ENCODE results near the gene ARPC3.
"Not testable (repeated sequence)": the region's sequence is repeated elsewhere in the genome, so short reads cannot be mapped to it uniquely, and the experiment has no call there.

The ARPC3 gene

DNA sequence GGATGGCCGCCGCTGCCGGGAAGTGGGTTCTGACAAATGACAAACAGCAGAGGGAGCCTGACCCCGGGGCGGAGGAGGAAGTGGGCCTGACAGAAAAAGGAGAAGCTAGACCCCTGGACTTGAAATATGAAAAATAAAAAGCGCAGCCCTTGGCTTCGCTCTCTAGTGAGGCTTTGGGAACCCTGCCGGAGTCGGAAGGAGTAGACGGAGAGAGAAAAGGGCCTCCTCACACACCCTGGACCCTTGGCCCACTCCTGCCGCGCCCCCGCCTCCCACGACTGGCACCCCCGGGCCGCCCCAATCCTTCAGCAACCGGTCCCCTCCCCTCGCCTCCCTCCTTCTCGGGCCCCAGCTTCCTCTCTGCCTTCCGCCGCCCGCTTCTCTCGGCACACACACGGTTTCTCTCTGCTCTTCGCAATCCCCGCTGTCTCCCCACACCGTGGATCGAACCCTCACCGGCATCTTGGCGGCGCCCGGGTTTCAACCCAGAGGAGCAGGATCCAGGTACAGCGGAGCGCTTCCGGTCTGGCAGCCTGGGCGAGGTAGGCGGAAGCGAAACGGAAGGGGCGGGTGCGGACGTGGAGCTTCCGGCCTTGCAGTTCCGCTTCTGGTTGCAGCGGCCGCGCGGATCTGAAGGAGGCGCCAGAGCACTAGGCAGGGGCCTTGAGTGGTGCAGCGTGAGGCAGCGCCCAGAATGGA lies at the start of gene ARPC3:
ARPC3 (minus strand) TSS at position 539 of the 699 bp plus-strand sequence; CDS start at position 462, 77 bp downstream.
- peak; percentile 88 to 98 (median 95) for DNase-seq
- intact Hi-C loops (cut with DNase I) = loop anchor here (5.0 kb wide), 1 partner anchor 152 kb away; no protein-coding TSS in a partner anchor

DNA sequence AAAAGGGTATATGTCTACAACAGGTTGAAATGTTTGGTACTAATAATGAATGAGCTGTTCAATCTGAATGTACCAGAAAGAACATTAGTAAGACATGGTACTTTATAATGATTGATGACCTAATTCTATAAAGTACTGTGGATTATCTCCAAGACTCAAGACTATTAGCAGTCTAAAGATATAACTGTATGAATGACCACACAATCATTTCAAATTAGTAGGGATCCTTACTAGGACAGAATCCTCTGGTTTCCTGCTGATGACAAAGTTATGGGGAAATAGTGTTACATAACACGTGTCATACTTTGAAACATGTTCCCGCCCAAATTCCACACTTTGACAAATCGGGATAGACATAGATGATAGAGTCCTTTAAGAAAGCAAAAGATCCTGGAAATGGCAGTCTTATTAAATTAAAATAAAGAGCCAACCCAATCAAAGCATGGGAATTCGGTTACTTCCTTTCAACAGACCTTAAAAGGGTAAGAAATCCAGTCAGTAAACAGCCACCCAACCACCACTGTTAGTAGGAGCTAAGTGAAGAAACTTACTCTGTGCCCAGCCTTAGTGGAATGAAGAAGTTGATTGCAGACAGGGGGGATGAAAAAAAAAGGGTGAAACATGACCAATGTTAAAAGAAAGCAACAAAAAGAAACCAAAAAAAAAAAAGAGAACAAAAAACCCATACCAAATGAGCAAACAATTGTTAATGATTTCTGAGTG lies 49.0 kb upstream of the ARPC3 start:
- intact Hi-C loops (cut with DNase I) = no loop called here
- no peak for DNase-seq

DNA sequence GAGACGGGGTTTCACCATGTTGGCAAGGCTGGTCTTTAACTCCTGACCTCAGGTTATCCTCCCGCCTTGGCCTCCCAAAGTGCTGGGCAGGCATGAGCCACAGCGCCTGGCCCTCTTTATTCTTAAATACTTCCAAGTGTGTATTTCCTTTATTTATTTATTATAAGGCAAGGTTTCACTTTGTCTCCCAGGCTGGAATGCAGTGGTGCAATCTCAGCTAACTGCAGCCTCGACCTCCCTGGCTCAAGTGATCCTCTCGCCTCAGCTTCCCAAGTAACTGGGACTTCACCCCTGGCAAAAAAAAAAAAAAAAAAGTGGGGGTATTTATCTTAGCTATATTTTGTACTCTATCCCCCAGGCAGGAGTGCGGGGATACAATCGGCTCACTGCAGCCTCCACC lies 25.3 kb upstream of the ARPC3 start:
- DNase-seq = no peak
- intact Hi-C loops (cut with DNase I) = no loop called here

DNA sequence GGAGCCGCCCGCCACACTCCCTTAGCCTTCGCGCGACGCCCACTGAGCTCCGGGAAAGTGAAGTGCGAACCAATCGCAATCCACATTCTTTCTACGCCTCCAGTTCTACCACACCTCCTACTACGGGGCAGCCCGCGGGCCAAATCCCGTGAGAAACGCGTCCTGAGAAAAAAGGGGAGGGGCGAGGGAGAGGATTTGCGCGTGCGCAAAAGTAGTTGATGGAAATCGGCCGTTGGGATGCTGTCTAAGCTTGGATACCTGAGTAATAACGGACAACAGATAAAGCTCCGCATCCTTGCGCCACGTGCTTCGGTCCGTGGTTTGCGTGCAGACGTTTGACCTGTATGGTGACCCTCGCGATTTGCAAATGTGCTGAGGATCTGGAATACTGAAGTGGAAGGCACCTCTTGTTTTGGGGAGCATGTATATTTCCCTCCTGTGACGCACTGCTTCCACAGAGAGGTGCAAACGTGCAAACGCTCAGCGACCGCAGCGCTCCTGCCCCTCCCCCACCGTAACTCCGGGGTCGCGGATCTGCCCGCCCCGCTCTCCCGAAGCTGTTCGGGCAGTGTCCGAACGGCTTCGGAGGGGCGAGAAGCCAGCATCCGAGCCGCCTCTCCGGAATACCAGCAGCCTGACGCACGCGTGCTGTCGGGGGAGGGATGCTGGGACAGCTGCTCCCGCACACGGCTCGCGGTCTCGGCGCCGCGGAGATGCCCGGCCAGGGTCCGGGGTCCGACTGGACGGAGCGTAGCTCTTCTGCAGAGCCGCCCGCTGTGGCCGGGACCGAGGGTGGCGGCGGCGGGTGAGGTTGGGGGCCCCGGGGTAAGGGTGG lies 18.3 kb upstream of the ARPC3 start, which contains the start of the genes FAM216A and GPN3:
FAM216A (plus strand) TSS at position 632 of the 835 bp plus-strand sequence; CDS start at position 663, 31 bp downstream.
GPN3 (minus strand) TSS at position 44 of the 835 bp plus-strand sequence. CDS start 54 bp downstream, outside the sequence.
- intact Hi-C loops (cut with DNase I) = loop anchor here (1.0 to 5.0 kb wide), 2 partner anchors 34 to 114 kb away; partner anchors contain the start of genes PPTC7, RAD9B and VPS29
- DNase-seq = peak; percentile 93 to 99 (median 97)

DNA sequence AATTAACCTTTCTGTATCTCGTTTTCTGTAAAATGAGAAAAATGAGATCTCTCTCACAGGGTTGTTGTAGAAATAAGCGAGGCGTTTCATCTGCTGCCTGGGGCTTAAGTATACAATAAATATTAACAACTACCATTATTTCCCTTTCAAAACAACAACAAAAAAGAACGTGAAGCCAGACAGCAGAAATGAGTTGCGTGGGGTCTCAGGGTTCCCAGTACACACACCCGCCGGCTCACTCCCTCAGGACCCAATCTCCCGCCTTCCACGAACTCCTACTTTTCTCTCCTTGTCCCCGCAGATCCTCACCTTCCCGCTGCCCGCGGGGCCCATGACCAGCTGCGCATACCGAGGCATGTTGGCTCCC lies 17.7 kb upstream of the ARPC3 start:
- no peak for DNase-seq
- intact Hi-C loops (cut with DNase I) = loop anchor here (1.0 to 5.0 kb wide), 2 partner anchors 34 to 114 kb away; partner anchors contain the start of genes PPTC7, RAD9B and VPS29

DNA sequence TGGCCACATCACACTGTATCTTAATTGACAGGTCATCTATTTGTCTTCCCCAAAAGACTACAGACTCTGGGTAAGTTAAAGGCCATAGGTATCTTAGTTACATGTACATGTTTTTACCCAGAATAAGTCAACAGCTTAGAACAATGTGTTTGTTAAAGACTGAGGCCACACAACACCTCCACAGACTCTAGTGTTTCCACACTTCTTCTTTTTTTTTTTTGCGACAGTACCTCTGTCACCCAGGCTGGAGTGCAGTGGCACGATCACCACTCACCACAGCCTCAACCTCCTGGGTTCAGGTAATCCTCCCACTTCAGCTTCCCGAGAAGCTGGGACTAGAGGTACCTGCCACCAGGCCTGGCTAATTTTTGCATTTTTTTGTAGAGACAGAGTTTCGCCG lies 16.7 kb upstream of the ARPC3 start:
- no peak for DNase-seq
- intact Hi-C loops (cut with DNase I) = loop anchor here (5.0 kb wide), 1 partner anchor 116 kb away; the partner anchor contains the start of gene PPTC7

DNA sequence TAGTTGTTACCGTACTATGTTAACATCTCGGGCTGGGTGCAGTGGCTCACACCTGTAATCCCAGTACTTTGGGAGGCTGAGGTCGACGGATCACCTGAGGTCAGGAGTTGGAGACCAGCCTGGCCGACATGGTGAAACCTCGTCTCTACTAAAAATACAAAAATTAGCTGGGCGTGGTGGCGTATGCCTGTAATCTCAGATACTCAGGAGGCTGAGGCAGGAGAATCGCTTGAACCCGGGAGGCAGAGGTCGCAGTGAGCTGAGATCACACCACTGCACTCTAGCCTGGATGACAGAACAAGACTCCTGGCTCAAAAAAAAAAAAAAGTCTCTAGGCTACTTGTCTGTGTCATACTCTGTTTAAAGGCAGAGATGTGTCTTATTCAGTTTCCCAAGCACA lies 15.6 kb upstream of the ARPC3 start:
- intact Hi-C loops (cut with DNase I) = loop anchor here (5.0 kb wide), 1 partner anchor 117 kb away; the partner anchor contains the start of gene PPTC7
- not testable (repeated sequence) for DNase-seq

DNA sequence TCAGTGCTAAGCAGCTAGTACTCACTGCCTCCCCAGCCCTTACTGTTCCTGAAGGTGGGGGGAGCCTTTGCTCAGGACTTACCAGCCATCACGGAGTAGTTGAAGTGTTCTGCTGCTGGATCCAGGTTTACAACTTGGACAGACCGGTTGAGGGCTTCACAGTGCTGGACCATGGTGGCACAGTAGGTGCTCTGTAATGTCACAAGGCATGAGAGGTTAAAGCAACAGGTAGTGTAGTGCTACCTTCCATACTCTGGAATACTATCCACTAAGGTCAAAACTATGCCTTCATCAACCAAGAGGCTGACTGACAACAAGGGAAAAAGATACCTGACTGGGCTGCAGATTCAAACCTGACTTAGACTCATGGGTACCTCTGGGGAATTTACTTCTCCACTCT lies 14.9 kb upstream of the ARPC3 start:
- intact Hi-C loops (cut with DNase I) = loop anchor here (5.0 kb wide), 1 partner anchor 117 kb away; the partner anchor contains the start of gene PPTC7
- DNase-seq = no peak

DNA sequence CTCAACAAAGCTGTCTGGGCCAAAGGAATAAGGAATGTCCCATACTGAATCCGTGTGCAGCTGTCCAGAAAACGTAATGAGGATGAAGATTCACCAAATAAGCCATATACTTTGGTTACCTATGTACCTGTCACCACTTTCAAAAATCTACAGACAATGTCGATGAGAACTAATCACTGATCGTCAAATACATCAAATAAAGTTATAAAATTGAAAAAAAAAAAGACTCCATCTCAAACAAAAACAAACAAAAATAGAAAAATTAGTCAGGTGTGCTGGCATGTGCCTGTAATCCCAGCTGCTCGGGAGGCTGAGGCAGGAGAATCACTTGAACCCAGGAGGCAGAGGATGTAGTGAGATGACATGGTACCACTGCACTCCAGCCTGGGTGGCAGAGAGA lies 11.1 kb upstream of the ARPC3 start:
- DNase-seq; intact Hi-C loops (cut with DNase I): not testable (repeated sequence)

DNA sequence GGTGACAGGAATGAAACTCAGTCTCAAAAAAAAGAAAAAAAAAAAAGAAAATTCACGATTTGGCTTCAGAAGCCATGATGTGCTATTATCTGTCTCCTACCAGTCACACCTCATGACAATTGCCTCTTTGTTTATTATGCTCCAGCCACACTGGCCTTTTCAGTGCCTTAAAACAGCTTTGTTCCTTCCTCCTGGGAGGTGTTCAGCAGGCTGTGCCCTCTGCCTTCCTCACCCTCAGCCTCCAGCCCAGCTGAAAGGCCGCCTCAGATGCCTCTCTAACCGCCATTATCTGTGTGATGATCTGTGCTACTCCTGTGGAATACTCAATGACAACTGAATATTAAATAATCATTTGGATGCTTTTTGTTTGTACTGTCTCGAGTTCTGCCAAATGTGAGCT lies 8.6 kb upstream of the ARPC3 start:
- DNase-seq = peak in 6 of 42 donors; percentile 13 to 24 (median 16)
- intact Hi-C loops (cut with DNase I) = no loop called here

DNA sequence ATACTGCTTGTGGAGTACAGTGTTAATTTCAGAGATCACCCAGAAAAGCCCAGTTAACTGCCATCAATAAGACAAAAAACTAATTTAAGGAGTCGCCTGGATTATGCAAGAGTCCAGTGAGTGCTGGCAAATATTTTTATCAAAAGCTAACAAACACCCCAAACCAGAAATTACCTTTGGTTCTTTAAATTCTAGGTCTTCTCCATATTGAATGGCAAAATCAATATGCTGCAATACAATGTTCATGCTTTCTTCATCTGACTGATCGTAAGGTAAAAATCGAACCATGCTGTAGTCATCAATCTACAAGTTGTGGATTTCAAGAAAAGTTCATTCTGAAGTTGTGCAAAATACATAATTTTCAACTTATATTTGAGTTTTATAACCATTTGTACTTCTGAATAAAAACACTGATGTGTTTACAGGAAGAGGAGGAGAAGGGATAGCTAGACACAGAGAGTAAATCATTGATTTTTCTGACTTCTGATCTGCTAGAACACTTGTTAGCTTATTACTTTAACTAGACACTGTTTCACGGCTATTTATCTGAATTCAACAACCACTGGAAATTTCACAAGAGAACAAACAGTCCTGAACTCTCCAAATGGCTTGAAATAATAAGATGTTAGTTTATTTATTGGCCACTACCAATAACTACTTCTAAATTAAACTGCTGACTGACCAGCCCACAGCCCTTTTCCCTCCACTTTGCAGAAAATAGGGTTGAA lies 3.6 kb upstream of the ARPC3 start:
- intact Hi-C loops (cut with DNase I) = loop anchor here (5.0 kb wide), 1 partner anchor 149 kb away; no protein-coding TSS in a partner anchor
- no peak for DNase-seq

DNA sequence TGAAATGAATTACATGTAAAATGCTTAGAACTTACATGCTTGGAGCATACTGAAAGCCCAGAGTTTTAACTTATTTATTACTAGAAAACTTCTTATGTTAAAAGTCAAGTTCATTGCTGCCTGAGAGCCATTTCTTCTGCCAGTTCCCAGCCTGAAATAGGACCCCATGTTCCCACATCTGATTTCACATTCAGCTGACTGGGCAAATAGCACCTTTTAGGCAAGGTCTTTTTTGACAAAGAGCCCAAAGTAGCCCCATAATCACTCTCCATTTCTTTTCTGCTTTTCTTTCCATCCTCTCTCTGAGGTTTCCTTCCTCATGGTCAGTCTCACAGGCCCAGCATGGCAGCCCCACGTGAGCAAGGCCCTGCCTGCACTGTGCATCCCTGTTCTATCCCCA lies 1.1 kb upstream of the ARPC3 start:
- peak in 1 of 42 donors; percentile 38 for DNase-seq
- intact Hi-C loops (cut with DNase I) = loop anchor here (5.0 kb wide), 1 partner anchor 151 kb away; no protein-coding TSS in a partner anchor

DNA sequence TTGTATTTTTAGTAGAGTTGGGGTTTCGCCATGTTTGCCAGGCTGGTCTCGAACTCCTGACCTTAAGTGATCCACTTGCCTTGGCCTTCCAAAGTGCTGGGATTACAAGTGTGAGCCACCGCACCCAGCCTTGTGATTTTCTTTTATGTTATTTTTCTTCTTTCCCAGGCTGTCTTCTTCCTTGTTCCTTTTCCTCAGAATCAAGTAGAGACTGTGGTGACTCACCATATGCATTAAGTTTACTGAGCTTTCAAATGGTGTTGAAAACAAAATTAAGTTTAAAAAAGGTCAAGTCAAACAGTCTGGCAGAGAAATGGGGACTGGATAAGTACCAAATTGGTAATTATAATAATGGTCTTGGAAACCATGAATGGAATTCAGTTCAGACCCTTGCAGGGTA lies 5.7 kb downstream of the ARPC3 start:
- no peak for DNase-seq
- intact Hi-C loops (cut with DNase I) = no loop called here

DNA sequence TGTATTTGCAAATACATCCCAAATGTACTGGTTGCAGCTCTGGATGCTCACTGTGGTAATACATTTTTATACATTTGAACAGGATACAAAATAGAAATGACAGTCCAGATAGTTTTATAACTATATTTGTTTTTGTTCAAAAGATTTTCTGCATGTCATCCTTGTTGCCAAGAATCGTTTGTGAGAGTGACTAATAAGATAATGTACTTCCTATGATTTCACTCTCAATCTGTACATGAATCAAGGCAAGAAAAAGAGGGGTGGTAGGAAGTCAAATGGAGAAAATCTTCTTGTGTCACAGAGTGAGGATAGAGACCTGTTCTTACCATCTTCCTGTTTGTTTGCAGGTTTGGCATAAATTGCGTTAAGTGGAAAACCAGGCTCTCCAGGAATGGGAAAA lies 13.9 kb downstream of the ARPC3 start:
- intact Hi-C loops (cut with DNase I) = loop anchor here (10.0 kb wide), 1 partner anchor 151 kb away; the partner anchor contains the start of gene ATP2A2
- DNase-seq = no peak

DNA sequence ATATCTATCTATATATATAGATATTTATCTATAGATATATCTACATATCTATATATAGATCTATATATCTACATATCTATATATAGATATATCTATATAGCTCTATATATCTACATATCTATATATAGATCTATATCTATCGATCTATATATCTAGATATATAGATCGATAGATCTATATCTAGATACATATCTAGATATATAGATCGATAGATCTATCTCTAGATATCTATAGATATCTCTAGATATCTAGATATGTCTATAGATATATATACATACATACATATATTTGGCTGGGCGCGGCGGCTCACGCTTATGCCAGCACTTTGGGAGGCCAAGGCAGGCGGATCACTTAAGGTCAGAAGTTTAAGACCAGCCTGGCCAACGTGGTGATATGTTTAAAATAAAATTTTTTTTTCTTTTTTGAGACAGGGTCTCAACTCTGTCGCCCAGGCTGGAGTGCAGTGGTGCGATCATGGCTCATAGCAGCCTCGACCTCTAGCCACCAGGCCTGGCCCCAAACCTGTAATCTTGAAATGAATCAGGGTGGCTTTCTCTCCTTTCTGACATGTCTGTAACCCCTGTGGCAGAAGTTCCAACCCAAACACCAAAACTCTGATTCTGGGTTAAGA lies 18.1 kb downstream of the ARPC3 start:
- DNase-seq = peak in 1 of 42 donors; percentile 41
- intact Hi-C loops (cut with DNase I) = loop anchor here (5.0 to 10.0 kb wide), 2 partner anchors 147 to 325 kb away; partner anchors contain the start of gene ATP2A2

DNA sequence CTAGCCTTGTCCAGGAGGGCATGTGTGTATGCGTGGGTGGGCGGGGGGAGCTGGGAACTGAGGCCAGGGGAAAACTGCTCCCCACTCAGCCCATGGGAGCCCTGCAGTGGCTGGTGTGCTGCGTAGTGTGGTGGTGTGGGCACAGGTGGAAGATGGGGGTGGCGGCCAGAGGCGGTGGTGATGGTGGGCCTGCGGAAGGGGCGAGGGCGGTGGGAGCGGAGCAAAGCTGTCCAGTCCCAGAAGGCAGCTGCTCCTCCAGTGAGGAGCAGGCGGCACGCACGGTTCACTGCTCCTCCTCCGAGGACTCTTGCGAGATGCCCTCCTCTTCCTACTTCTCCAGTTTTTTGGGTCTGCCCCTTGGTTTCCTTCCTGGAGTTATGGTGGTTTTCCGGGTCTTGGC lies 20.5 kb downstream of the ARPC3 start:
- intact Hi-C loops (cut with DNase I) = loop anchor here (5.0 to 10.0 kb wide), 2 partner anchors 145 to 322 kb away; partner anchors contain the start of gene ATP2A2
- DNase-seq = not testable (repeated sequence)

DNA sequence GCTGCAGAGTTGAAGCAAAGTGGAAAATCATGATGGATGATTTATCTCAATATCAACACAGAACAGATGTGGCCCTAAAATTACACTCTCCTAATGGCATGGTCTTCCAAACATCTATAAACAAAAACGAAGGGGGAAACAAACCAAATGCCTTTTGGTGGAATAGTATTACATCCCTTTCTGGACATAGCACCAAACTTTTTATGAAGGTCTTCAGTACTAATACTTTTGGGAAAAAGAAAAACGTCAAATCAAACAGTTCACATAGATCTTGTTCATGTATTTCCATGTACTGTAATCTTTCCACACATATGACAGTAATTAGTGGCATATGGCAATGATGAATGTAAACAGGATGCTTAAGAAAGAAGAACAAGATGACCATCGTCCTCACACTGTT lies 23.7 kb downstream of the ARPC3 start:
- intact Hi-C loops (cut with DNase I) = no loop called here
- no peak for DNase-seq
